NCI-H2196 (cell line): ENCODE results near the gene KCNIP1.

Source experiments
- DNase-seq: peaks from one replicate; lab custom pipeline; 2025; ENCODE audit not compliant: unreplicated experiment; lab: John Stamatoyannopoulos, UW

KCNIP1 gene

DNA sequence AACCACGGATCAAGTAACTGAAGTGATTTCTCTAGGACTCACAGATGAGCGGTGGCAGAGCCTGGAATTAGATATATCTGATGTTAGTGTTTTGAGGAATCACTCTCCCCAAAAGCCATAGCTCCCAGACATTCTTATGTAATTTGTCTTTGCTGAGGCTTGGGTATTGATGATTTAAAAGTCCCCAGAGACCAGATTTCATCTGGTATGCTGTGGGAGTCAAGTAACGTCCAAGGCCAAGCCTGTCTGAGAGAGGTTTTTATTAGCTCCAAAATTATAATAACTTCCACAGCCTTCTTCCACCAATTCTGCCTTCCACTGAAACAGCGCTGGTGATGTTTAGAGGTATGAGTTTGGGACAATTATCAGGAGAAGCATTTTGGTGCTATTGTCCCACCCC, 21.3 kb upstream of the KCNIP1 start:
- DNase-seq = no peak

DNA sequence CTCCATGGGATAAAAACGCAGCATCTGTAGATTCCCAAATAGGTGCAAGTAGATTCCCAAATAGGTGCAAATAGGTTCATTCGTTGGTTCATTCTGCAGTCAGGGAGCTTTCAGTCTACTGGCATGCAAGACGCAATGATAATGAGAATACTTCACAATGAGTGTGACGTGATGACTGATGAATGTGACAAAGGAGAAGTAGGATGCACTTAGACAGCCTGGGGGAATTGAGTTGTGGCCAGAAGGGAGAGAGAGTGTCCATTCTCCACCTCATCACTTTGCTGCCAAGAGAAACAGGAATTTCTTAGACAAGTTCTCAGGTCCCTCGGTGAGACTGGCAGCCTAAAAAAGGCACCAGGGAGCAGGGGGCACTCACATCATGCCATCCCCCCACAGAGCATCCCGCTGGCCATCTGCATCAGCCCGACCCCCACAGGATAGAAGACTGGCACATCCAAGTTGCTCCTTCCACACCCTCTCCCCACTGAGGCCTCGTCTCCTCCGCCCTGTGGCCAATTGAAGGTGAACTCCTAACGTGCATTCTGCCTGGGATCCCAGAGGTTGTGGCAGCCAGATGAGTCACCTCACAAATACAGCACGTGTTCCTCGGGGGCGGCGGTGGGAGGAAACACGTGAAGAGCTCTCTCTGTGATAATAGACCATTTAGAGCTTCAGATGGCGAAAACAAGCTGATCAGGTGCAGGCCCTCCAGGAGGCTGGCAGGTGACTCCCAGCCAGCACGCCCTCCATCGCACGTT, 19.9 kb upstream of the KCNIP1 start:
- no peak for DNase-seq

DNA sequence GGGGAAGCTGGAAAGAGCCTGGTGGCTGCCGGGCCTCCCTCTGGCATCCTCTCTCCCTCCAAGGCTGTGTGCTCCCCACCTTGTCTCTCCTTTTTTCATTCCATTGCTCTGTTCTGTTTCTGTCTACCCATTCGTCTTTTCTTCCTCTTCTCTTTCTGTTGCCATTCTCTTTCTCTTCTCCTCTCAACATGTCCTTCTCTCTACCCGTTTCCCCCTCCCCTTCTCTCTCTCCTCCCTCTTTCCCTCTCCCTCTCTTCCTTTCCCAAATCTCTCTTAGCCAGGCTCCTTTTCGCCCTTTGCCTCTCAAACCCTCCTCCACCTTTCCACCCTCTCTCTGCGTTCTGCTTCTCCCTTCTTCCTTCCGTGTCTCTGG, 19.4 kb upstream of the KCNIP1 start:
- no peak for DNase-seq

DNA sequence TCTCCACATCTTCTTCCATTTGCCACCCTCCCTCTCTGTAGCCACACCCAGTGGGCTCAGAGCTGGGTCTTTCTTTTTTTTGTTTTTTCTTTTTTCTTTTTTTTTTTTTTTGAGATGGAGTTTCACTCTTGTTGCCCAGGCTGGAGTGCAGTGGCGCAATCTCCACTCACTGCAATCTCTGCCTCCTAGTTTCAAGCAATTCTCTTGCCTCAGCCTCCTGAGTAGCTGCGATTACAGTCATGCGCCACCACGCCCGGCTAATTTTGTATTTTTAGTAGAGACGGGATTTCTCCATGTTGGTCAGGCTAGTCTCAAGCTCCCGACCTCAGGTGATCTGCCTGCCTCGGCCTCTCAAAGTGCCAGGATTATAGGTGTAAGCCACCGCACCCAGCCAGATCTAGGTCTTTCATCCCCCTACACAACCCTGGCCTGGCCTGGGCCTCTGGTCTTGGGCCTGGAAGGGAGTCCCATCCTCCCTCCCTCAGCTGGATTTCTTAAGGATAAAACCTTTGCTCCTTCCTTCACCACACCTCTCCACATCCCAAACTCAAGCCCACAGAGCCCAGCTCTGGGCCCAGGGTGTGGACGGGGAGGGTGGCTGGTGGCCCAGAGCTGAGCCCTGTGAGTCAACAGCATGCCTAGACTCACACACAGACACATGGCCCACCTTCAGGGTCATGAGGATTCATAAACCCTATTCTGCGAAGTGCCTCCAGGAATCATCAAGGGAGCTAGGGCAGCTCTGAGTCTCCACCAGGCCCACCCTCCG, 18.8 kb upstream of the KCNIP1 start:
- no peak for DNase-seq

DNA sequence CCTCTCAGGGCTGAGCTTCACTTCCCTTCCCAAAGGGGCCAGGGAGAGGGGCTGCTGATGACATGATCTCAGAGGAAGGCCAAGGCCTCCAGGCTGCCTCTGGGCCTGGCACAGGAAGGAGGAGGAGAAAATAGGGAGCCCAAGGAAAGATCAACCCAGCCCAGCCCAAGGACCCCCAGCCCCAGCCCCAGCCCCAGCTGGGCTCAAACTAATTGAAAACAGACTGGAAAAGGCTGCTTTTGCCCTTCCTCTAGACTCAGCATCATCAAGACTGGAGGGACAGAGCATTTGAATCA, 18.3 kb upstream of the KCNIP1 start:
- no peak for DNase-seq

DNA sequence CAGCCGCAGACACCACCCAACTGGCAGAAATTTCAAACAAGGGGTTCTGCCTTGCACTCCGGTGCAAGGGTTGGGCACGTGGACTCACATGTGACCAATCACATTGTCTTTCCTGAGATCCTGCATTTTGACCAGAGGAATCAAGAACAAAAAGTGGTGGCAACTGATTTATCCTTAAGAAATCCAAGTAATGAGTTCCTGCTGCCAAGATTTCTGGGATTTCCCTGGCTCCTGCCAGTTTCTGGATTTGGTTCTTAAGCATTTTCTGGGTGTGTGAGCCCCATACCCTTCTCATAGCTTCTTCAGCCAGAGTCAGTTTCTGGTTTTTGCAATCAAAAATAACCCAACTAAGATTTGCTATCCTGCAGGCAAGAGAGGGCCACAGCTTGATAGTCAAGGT, 17.4 kb upstream of the KCNIP1 start:
- DNase-seq = no peak

DNA sequence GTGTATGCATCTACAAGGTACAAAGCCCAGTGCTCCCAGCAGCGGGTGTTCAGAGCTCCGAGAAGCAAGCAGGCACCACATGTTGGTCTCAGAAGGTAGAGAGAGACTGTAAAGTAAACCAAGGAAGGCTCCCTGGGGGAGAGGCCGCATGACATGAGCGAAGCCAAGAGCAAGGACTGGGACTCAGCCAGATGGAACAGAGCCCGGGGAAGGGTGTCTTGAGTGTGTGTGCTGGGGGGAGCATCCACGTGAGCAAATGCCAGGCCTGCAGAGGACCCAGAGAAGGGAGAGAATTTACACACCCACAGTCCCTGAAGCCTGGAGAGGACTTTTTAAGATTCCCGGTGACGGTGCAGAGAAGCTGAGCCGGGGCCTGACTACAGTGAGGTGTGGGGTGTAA, 15.2 kb upstream of the KCNIP1 start:
- DNase-seq = no peak

DNA sequence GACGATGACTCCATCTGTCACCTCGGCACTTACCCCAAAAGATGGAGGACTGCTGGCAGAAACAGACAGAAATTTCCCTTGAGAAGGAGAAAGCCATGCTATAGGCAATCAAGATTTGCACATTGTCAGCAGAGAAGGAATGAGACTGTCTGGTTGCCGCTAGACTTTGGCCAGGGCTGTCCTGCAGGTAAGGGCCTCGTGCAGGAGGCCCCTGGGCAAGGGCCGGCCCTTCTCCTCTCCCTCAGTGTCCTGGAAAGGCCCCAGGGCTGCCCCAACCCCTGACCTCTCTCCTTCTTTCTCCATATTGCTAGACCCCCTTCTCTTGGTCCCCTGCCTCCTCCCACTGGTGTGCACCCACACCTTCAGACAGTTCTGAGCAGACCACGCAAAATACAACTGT, 14.6 kb upstream of the KCNIP1 start:
- DNase-seq = no peak

DNA sequence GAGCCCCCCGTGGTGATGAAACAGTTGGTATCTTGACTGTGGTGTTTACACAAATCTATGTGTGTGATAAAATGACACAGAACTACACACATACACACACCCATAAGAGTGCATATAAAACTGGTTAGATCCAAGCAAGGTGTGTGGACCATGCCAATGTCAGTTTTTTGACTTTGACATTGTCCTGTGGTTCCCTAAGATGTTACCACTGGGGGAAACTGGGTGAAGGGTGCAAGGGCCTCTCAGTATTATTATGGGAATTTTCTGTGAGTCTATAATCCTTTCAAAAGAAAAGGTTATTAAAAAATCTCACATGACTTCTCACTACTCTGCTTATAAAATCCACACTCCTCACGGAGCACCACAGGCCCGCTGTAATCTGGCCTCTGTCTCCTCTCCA, 13.4 kb upstream of the KCNIP1 start:
- no peak for DNase-seq

DNA sequence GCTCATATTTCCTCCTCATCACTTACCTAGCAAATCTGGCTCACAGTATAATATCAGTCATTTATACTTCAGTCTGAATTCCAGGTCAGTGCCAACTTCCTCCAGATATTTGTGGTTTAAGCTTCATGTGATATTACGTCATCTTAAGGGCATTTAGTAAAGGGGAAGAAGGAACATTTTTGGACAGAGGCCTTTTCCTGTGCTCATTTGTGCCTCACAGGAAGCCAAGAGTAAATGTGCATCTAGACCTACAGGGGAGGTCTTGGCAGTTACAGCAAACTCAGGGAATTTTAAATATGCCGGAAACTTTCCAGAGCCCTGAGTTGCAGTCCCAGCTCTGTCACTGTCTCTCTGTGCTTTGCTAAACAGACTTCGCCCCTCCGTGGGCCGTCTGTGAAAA, 12.3 kb upstream of the KCNIP1 start:
- no peak for DNase-seq

DNA sequence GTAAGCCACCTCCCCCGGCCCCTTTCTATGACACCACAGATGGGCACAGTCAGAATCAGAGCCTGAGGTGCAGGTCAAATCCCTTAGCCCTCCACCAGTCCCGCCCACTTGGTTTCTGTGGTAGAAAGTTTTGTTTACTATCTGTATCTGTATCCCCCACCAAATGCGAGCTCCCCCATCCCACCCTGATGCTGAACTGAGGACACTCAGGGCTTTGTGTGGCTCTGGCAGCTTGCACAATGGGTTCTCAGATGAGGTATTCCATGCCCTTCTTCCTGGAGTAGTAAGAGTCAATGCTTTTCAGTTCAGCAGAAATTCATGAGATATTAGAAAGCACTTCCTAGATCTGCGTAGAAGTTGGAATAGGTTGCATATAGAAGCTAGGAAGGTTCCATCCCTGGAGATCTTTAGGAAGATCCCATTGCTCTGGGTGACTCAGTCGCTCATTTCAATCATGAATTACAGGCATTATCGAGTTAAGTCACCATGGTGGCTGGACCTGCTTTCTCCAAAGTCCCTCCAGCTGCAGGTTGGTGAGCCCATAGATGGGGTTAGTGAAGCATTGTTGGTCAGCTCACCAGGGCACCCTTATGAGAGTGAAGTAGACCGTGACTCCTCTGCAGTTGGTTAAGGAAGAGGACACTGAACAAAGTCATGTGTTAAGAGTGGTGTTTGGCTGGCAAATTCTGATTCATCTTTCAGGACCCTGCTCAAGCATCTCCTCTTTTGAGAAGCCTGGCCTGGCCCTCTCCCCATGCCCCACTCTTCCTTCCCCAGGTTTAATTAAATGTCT, 10.6 kb upstream of the KCNIP1 start:
- no peak for DNase-seq

DNA sequence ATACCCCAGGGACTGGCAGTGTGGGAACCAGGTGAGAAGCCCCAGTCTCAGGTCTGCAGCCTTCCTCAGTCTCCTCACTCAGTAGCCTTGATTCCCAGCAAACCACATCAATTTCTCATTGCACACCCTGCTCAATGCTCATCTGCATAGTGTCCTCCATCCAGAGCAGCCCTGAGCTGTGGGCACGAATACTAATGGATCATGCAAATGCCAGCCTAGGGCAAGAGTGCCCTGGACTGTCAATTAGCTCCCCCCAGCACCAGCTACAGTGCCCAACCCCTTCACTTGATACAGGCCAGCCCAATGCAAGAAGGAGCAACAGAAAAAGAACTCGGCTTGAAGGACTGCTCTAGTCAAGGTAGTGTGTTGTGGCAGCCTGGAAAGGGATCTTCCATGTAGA, 9.8 kb upstream of the KCNIP1 start:
- DNase-seq = no peak

DNA sequence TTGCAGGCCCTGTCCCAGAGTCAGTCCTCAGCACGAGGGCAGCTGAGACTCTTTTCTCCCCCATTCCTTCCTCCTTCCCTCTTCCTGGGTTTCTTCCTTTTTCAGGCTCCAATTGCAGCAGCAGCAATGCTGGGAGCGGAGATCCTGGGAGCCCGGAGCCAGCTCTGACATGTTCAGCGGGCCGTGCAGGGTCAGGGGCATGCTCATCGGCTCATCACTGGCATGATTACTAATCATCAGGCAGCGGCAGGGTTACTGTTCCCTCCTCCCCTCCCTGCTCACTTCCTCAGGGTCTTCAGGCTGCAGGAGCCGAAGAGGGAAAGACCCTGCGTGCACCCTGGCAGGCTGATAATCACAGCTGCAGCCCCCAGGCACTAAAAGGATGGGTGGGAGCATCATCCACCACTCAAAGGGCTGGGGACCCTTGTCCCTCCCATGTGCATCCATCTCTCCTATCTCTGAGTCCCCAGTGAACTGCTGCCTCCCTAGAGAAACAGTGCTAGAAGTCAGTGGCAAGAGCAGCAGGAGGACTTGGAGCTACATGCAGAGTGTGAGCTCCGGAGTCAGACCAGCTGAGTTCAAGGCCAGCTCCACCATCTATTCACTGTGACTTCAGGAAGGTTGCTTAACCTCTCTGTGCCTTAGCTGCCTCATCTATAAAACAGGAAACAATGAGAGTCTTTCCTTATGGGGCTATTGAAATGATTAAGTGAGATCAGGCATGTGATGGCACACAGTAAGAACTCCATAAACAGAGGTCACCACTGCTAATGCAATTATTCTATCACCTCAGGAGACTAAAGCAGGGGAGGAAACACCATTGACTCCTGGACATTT, 7.8 kb upstream of the KCNIP1 start:
- no peak for DNase-seq

DNA sequence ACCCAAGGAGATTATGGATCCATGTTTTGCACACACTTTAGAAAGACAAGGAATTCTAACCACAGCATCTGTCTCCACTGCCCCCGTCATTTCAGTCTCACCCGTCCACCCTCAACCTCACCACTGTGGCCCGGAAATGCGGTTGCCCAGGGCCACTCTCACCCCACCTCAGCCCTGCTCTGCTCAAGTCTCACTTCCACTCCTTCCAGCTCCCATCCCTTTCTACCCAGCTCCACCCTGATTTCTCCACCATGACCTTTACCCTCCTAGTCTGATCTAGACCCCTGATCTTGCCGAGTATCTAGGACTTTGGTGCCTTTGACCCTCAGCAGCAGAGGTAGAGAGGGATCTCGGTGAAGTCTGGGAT, 7.2 kb upstream of the KCNIP1 start:
- DNase-seq = no peak

DNA sequence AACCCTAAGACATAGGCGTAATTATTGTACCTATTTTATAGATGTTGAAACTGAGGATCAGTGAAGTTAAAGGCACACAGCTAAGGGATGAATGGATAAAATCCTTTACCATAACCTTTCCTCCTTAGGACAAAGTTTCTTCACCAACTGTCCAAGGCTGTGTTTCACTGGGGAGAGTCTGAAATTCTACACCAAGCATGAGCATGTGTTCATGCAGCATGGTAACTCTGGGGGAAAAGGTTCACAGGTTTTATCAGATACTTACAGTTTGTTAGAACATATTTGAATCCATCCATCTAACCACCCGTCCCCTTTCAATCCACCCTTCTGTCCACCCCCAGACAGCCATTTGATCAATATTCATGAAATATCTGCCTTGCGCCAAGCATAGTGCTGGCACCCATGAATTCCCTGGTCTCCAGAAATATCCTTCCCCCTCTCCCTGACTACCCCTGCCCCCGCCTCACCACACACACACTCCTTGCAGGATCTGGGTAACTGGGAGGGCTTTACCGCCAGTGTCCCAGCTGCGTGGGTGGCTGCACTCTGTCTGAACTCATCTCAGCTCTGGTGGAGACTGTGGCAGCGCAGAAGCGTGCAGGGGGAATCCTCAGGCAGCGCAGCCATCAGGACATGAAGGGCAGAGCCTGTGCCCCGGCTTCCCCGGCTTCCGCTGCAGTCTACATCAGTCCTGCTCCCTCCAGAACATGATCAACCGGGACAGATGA, 6.3 kb upstream of the KCNIP1 start:
- DNase-seq = no peak

DNA sequence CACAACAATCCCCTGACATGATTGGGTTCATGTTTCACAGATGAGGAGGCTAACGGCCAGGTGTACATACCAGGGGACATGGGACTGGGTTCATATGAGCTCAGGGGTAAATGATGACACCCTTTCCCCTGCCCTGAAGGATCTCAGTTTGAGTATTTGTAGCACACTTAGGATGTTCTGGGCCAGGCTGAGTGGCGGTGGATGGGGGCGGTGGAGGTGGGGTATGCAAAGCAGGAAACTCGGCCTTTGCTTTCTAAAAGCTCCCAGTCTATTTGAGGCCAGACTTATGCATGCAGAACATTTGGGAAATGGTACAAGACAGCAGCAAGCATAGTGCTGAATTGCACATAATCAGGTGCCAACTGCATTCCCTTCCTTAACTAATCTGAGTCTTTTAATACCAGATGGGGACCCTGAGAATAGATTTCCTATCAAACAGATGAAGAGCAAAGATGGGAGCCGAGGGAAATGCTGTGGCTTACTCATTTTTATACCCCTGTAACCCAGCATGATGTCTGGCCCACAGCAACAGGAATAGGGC, 4.9 kb upstream of the KCNIP1 start:
- no peak for DNase-seq

DNA sequence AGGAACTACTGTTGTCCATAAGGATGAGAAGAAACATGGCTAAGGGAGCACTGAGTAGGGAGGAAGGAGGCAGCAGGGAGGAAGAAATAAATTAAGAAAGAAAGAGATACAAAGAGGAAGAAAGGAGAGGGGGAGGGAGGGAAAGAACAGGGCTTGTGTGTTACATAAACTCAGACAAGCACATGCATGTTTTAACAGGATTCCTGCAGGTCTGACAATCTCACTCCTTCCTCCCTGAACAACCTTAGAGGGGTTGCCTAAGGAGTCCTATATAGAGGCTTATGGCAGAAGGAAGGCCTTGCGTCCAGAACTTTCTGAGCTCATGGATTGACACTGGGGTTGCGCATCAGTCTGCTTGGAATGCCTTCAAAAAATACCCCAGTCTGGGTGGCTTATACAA, 4.2 kb upstream of the KCNIP1 start:
- no peak for DNase-seq

DNA sequence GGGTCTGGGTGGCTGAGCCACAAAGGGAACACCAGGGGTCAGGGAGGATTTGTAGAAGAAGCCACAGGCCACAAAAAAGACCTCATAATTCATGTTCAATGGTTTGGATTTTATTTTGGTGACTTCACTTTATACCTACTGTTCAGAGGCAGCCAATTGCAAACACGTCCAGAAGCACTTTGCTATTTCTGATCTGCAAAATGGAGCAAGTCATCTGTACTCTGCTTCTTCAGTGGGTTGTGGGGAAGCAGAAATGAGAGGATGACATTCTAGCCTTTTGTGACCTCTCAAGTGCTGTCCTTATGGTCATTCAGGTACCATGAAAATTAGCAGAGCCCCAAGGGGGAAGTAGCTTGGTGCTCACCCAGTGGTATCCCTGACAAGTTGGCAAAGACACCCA, 2.5 kb upstream of the KCNIP1 start:
- no peak for DNase-seq

DNA sequence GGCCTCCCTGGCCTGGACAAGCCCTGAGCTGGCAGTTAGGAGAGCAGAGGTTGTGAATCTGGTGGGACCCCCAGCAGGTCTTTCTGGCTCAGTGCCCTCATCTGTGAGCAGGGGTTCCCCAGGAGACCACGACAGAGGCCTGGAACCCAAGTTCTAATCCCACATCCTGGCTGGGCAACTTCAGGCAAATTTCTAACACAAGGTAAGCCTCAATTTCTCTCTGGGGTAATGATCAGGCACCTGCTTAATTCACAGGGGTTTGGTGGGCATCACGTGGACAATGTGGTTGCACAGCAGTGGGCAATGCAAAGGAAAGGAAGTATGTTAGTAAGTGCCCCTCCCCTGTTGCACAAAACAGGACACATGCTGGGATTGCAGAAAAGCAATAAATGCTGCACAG, 1.9 kb upstream of the KCNIP1 start:
- DNase-seq = no peak

DNA sequence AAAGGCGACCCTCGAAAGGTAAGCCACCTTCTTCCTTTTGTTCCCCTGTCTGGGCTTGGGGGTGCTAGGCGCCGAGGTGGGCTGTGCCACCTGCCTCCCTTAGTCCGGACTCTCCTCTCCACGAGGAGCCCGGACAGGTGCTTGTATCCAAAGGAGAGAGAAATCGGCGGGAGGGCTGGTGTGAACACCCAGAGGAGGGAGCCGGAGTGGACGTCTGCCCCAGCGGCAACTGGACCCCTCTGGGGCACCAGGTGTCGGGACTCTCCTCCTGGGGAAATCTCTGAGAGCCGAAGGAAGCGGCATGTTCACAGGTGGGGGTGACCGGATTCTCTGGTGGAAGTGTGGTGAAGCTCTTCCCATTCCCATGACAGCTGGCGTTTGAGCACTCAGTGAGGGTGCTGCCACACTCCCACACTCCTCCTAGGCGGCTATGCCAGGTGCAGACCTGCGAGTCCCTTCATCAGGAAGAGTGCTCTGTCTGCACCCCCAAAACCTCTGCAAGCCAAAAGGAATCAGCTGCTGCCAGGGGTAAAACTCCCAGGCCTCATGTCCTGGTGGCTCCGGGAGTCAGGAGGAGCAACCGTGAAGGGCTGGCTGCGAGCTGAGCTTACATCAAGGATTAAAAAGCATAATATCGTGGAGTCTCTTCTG, 921 bp downstream of the KCNIP1 start:
- no peak for DNase-seq
